T-cell (primary cell): ENCODE data around the gene PRX. TPM values are rescaled to one million over a fixed set of nuclear protein-coding genes. Genes with fewer than 3 reads are reported as not detected.

Source experiments
- ATAC-seq, 4 experiments: fragments of 200-7000 bp in 3 of 4; fragments of 150-1000 bp in 1 of 4; cut with Tn5 transposase; replicated peaks in 1 of 4; 1 replicate in 3 of 4; 2 replicates in 1 of 4; pipeline ENCODE4 v1.10.0; 2021; ENCODE audit warnings: moderate library complexity in 3 of 4, mild to moderate bottlenecking in 2 of 4, moderate number of reproducible peaks in 1 of 4
- CTCF ChIA-PET, 2 donors: fragments of 300-600 bp; sonication (Branson Sonifier 250); formaldehyde crosslinking; loops; one replicate each; lab custom pipeline; 2022; ENCODE audit warnings: antibody characterized with exemption in 2 of 2; lab: Charles Lee
- POLR2A ChIA-PET, 2 donors: fragments of 300-600 bp; sonication (Branson Sonifier 250); formaldehyde crosslinking; loops; one replicate each; lab custom pipeline; 2022; ENCODE audit warnings: antibody characterized with exemption in 2 of 2; lab: Charles Lee
- DNase-seq, 35 experiments: peaks; one replicate each; pipeline versions ENCODE4 v3.0.0 to v3.0.0-alpha.2; 2013 to 2023
- H3K27ac ChIP-seq: one replicate; pipeline ENCODE4 v1.5.1; 2013; ENCODE audit warnings: low read length
- H3K27me3 ChIP-seq, 2 experiments: replicated peaks in 1 of 2; 1 replicate in 1 of 2; 2 replicates in 1 of 2; pipeline versions ENCODE4 v1.6.1 to v1.7.0; 2013; ENCODE audit warnings: low read length in 1 of 2, mixed read lengths in 1 of 2; ENCODE audit not compliant: control insufficient read depth in 2 of 2, insufficient read depth in 2 of 2; ENCODE audit errors: extremely low read depth in 1 of 2
- H3K36me3 ChIP-seq, 2 donors: 1 replicate in 1 of 2; 2 replicates in 1 of 2; pipeline versions ENCODE4 v1.6.1 to v1.7.0; 2013; ENCODE audit warnings: low read length in 1 of 2; ENCODE audit not compliant: control insufficient read depth in 2 of 2, insufficient read depth in 1 of 2; ENCODE audit errors: extremely low read depth in 1 of 2
- H3K4me1 ChIP-seq, 2 experiments: 1 replicate in 1 of 2; 2 replicates in 1 of 2; pipeline versions ENCODE4 v1.6.1 to v1.7.0; 2013; ENCODE audit warnings: low read length in 2 of 2, mixed read lengths in 1 of 2; ENCODE audit not compliant: insufficient read depth in 2 of 2, control insufficient read depth in 1 of 2; ENCODE audit errors: extremely low read depth in 1 of 2
- H3K4me3 ChIP-seq, 2 donors: 1 replicate in 1 of 2; 2 replicates in 1 of 2; pipeline versions ENCODE4 v1.5.1 to v1.7.0; 2013; ENCODE audit warnings: mild to moderate bottlenecking in 2 of 2, low read length in 1 of 2, moderate library complexity in 1 of 2; ENCODE audit not compliant: control insufficient read depth in 1 of 2; ENCODE audit errors: extremely low read depth in 1 of 2
- H3K9me3 ChIP-seq: 2 replicates; pipeline ENCODE4 v1.7.0; 2013
- H3K27ac Mint-ChIP-seq, 2 donors: one replicate each; pipeline ENCODE4 v1.8.0; 2020 to 2021; ENCODE audit warnings: mild to moderate bottlenecking in 2 of 2, mixed read lengths in 2 of 2
- H3K27me3 Mint-ChIP-seq, 2 donors: one replicate each; pipeline ENCODE4 v1.8.0; 2021 to 2022; ENCODE audit warnings: mixed read lengths in 2 of 2
- H3K36me3 Mint-ChIP-seq: one replicate; pipeline ENCODE4 v1.8.0; 2021; ENCODE audit warnings: mixed read lengths
- H3K4me1 Mint-ChIP-seq, 3 donors: one replicate each; pipeline ENCODE4 v1.8.0; 2020 to 2022; ENCODE audit warnings: mixed read lengths in 3 of 3, mild to moderate bottlenecking in 1 of 3
- H3K4me3 Mint-ChIP-seq, 3 donors: one replicate each; pipeline ENCODE4 v1.8.0; 2020 to 2022; ENCODE audit warnings: mild to moderate bottlenecking in 3 of 3, mixed read lengths in 3 of 3, moderate library complexity in 3 of 3
- H3K9me3 Mint-ChIP-seq, 3 donors: one replicate each; pipeline ENCODE4 v1.8.0; 2020 to 2022; ENCODE audit warnings: mixed read lengths in 3 of 3
- WGBS: methylation state at CpG from one replicate; pipeline ENCODE4 v1.1.5; 2013; ENCODE audit warnings: missing lambda C conversion rate; ENCODE audit not compliant: insufficient coverage; 5-methylcytosine and 5-hydroxymethylcytosine counted together
- total RNA-seq, 35 experiments: library from RNA in 6 of 35; stranded (reverse) in 6 of 35; fragments of 120-200 nt in 1 of 35; gene quantifications; one replicate each; pipeline versions ENCODE4 v1.2.1 to v1.2.4 and lab custom pipeline; 2013 to 2026

PRX gene
- total RNA-seq, 5 donors from 2014 or later (not counting 1 experiment from before 2014, with no cell fraction given): 2.0 to 4.4 (median 2.8) TPM

GRCh38 chr19:40348961-40349507, 64.1 kb downstream of the PRX start:
- peaks cover 6% of the 10 kb centered on the region for H3K36me3 Mint-ChIP-seq
- DNase-seq (peak in 2 of 35 experiments; percentile 4 to 43), ATAC-seq (no peak)
- peak overlapping the region; percentile 82 to 90 (median 85) for H3K4me3 Mint-ChIP-seq
- Histone ChIP-seq H3K27ac (peak overlapping the region; percentile 64), H3K36me3 (no peaks in the 10 kb centered on the region), H3K4me1 (peaks cover 6 to 19% of the 10 kb centered on the region in 2 experiments), H3K9me3 (no peaks in the 10 kb centered on the region), H3K4me3 (peak overlapping the region; percentile 68 to 72), H3K27me3 (no peaks in the 10 kb centered on the region)
- 8% methylated on average over 15 of the region's 17 CpGs for WGBS
- CTCF ChIA-PET: interaction anchor here in 1 of 2 donors (0.6 kb wide), 1 partner anchor 1949 kb away, joined by 3 read pairs; no protein-coding TSS in a partner anchor
- H3K9me3 Mint-ChIP-seq: no peaks in the 10 kb centered on the region
- no peaks in the 10 kb centered on the region for H3K27me3 Mint-ChIP-seq
- peak overlapping the region; percentile 81 to 84 for H3K27ac Mint-ChIP-seq
- POLR2A ChIA-PET: no interaction called here
- peaks cover 29 to 35% (median 31%) of the 10 kb centered on the region in 3 donors for H3K4me1 Mint-ChIP-seq

- Mint-ChIP-seq H3K36me3 (peaks cover 6% of the 10 kb centered on the region), H3K27me3 (no peaks in the 10 kb centered on the region), H3K4me3 (peak within 1 kb of the TSS; percentile 82 to 90 (median 85)), H3K4me1 (peaks cover 30 to 37% (median 31%) of the 10 kb centered on the region in 3 donors), H3K27ac (peak within 1 kb of the TSS; percentile 81 to 88), H3K9me3 (no peaks in the 10 kb centered on the region)
- Histone ChIP-seq H3K27me3 (no peaks in the 10 kb centered on the region), H3K27ac (peak within 1 kb of the TSS; percentile 74), H3K9me3 (no peaks in the 10 kb centered on the region), H3K4me1 (peaks cover 6 to 19% of the 10 kb centered on the region in 2 experiments), H3K36me3 (no peaks in the 10 kb centered on the region), H3K4me3 (peak within 1 kb of the TSS; percentile 68 to 72)
- CTCF ChIA-PET: interaction anchor here in 1 of 2 donors (0.6 to 1.2 kb wide), 7 partner anchors 32 to 1949 kb away, joined by 3 to 6 read pairs (median 4); partner anchors contain the start of genes BLVRB, DYRK1B and RAB4B
- under 1% methylated on average over 57 of the region's 77 CpGs for WGBS
- POLR2A ChIA-PET: interaction anchor here (0.5 to 0.6 kb wide), 2 partner anchors 90 to 980 kb away, joined by 3 read pairs; no protein-coding TSS in a partner anchor
- DNase-seq (peak; percentile 91 to 99 (median 98)), ATAC-seq (peak; percentile 91 to 98 (median 95))
Observed at GRCh38 chr19:40348125-40348913, 64.9 kb downstream of the PRX start, which contains the start of the genes C19orf47 and PLD3. C19orf47 (minus strand) TSS chr19:40348397; CDS start chr19:40341857, 6,540 bp downstream. PLD3 (plus strand) TSS chr19:40348695; CDS start chr19:40366484, 17,789 bp downstream.

- no peaks in the 10 kb centered on the region for H3K27me3 ChIP-seq
- POLR2A ChIA-PET: no interaction called here
- H3K4me3 ChIP-seq: no peak overlapping the region
- ATAC-seq: no peak
- H3K4me1 ChIP-seq: peaks cover 6 to 20% of the 10 kb centered on the region in 2 experiments
- Mint-ChIP-seq H3K27ac (no peak overlapping the region), H3K4me1 (peaks cover 32 to 34% (median 33%) of the 10 kb centered on the region in 3 donors), H3K9me3 (no peaks in the 10 kb centered on the region), H3K27me3 (no peaks in the 10 kb centered on the region), H3K4me3 (no peak overlapping the region), H3K36me3 (peaks cover 8% of the 10 kb centered on the region)
- no peak overlapping the region for H3K27ac ChIP-seq
- H3K9me3 ChIP-seq: no peaks in the 10 kb centered on the region
- CTCF ChIA-PET: no interaction called here
- 86% methylated on average over 5 of the region's 7 CpGs for WGBS
- DNase-seq: no peak
- peaks cover 0 to 9% of the 10 kb centered on the region in 2 donors for H3K36me3 ChIP-seq
Observed at GRCh38 chr19:40344422-40344821, 68.8 kb downstream of the PRX start.

Other genes starting within 250 kb of the PRX start
- gene MAP3K10, start 222.0 kb downstream of the PRX start, total RNA-seq: 10 to 100 TPM; 20.9 to 39.6 (median 33.0) TPM
- not detected for gene TTC9B, start 195.0 kb downstream of the PRX start, total RNA-seq
- 1 to 10 TPM in 4 of 5 donors, under 1 TPM in 1; 0.82 to 2.3 (median 1.2) TPM for gene CCNP, start 186.7 kb downstream of the PRX start, total RNA-seq
- gene AKT2, start 128.0 kb downstream of the PRX start, total RNA-seq: 100 to 1,000 TPM; 169 to 218 (median 172) TPM
- gene C19orf47, start 65.0 kb downstream of the PRX start, total RNA-seq: 10 to 100 TPM; 12.4 to 14.8 (median 14.5) TPM
- gene PLD3, start 64.7 kb downstream of the PRX start, total RNA-seq: 100 to 1,000 TPM in 3 of 5 donors, 10 to 100 TPM in 2; 71.0 to 120 (median 118) TPM
- under 1 TPM in 4 of 5 donors, not detected in 1; 0.16 to 0.20 (median 0.18) TPM for gene HIPK4, start 23.2 kb downstream of the PRX start, total RNA-seq
- 10 to 100 TPM; 10.9 to 25.4 (median 13.3) TPM for gene SERTAD1, start 12.6 kb upstream of the PRX start, total RNA-seq
- 10 to 100 TPM; 17.4 to 26.7 (median 24.7) TPM for gene SERTAD3, start 31.0 kb upstream of the PRX start, total RNA-seq
- gene BLVRB, start 52.4 kb upstream of the PRX start, total RNA-seq: 10 to 100 TPM in 3 of 5 donors, 1 to 10 TPM in 2; 6.8 to 20.3 (median 16.4) TPM
- 1 to 10 TPM in 1 of 5 donors, under 1 TPM in 4; 0.37 to 1.2 (median 0.66) TPM for gene SPTBN4, start 53.6 kb upstream of the PRX start, total RNA-seq
- gene SHKBP1, start 163.5 kb upstream of the PRX start, total RNA-seq: 100 to 1,000 TPM; 117 to 153 (median 142) TPM
- 100 to 1,000 TPM in 4 of 5 donors, 10 to 100 TPM in 1; 90.9 to 215 (median 160) TPM for gene LTBP4, start 188.0 kb upstream of the PRX start, total RNA-seq